PC-9 (cell line): Measurements from ENCODE around the gene FOXN4.

Experiments used
- EZH2 ChIP-seq: fragments of 200-600 bp; sonication (generic); IDR thresholded peaks from 2 replicates; pipeline ENCODE4 v1.8.0; 2017; ENCODE audit warnings: antibody characterized with exemption, low read depth
- TF ChIP-seq, protein P1 (sequence below): fragments of 200-600 bp; sonication (generic); conservative IDR thresholded peaks from 2 replicates; pipeline ENCODE4 v1.6.1; 2017; ENCODE audit warnings: mixed run types, antibody characterized with exemption, mild to moderate bottlenecking, moderate library complexity

DNA sequence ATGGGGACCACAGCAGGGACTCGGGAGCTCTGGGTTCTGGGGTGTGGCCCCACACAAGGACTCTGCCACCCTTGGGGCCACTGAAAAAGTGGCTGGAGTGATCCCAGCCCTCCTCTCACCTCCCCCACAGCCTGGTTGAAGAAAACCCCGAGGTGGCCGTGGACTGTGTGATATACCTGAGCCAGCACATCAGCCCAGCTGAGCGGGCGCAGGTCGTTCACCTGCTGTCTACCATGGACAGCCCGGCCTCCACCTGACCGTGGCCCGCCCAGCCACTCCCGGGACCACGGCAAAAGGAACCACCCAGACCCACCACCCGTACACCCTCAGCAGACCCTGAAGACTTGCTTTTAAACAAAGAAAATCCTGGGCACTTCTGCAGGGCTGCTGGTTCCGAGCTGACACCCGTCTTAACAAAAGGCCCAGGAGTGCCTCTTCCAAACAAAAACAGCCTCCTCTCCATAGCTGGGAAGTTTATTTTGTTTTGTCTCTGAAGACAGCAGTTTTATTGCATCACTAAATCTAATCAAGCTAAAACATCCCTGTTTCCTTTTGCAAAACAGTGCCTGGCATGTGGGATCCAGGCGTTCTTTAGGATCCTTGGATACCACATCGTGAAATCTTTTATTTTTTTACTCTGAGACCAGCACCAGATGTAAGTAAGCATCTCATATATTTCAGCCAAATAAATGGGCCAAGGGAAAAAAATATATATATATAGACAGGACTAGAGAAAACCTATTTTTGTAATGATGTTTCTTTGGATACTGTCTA lies 42.8 kb downstream of the FOXN4 start:
- TF ChIP-seq, protein P1, sequence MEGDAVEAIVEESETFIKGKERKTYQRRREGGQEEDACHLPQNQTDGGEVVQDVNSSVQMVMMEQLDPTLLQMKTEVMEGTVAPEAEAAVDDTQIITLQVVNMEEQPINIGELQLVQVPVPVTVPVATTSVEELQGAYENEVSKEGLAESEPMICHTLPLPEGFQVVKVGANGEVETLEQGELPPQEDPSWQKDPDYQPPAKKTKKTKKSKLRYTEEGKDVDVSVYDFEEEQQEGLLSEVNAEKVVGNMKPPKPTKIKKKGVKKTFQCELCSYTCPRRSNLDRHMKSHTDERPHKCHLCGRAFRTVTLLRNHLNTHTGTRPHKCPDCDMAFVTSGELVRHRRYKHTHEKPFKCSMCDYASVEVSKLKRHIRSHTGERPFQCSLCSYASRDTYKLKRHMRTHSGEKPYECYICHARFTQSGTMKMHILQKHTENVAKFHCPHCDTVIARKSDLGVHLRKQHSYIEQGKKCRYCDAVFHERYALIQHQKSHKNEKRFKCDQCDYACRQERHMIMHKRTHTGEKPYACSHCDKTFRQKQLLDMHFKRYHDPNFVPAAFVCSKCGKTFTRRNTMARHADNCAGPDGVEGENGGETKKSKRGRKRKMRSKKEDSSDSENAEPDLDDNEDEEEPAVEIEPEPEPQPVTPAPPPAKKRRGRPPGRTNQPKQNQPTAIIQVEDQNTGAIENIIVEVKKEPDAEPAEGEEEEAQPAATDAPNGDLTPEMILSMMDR = no peak
- no peak for TF ChIP-seq EZH2
